GM12801 (cell line): ENCODE measurements around the gene WDR86.

Source experiments
- TF ChIP-seq, protein P1 (sequence below): IDR thresholded peaks from one replicate; pipeline ENCODE4 v1.5.1; 2011; ENCODE audit warnings: control low read depth; ENCODE audit not compliant: insufficient read length; ENCODE audit errors: extremely low read depth

Gene WDR86

DNA sequence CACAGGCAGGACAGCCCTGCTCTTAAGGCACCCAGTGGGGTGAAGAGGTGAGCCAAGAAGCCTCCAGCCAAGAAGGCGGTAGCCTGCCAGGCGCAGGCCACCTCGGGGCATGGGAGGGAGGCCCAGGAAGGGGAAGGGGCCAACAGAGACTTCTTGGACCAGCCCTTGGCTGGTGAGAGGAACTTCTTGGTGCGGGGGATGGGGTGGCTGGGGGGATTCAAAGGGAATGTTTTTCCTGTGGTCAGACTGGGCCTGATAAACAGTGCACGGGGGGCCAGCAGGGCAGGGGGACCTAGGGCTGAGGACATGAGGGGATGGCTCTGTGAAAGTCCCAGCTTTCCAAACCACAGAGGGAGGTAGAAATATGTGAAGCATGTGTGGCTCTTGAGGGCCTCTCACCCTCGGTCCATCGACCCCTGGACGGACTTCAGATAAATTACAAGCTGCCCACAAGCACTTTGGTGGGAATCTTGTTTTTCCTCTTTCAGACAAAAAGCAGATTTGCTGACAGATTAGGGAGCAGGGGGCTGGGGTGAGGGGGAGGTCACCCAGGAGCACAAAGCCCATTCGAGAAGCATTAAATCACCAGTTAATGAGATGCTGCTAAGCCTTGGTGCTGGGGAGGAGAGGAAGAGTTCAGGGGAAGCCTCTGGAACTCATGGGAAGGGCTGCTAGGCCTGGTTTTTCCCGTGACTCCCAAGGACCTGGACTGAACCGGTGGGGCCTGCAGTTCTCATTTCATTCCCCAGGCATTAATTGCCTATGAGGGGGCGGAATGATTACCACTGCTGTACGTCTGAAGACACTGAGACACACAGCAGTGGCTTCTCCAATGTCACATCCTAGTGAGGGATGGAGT is 18.8 kb upstream of the WDR86 start:
- TF ChIP-seq, protein P1, sequence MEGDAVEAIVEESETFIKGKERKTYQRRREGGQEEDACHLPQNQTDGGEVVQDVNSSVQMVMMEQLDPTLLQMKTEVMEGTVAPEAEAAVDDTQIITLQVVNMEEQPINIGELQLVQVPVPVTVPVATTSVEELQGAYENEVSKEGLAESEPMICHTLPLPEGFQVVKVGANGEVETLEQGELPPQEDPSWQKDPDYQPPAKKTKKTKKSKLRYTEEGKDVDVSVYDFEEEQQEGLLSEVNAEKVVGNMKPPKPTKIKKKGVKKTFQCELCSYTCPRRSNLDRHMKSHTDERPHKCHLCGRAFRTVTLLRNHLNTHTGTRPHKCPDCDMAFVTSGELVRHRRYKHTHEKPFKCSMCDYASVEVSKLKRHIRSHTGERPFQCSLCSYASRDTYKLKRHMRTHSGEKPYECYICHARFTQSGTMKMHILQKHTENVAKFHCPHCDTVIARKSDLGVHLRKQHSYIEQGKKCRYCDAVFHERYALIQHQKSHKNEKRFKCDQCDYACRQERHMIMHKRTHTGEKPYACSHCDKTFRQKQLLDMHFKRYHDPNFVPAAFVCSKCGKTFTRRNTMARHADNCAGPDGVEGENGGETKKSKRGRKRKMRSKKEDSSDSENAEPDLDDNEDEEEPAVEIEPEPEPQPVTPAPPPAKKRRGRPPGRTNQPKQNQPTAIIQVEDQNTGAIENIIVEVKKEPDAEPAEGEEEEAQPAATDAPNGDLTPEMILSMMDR, result no peak

DNA sequence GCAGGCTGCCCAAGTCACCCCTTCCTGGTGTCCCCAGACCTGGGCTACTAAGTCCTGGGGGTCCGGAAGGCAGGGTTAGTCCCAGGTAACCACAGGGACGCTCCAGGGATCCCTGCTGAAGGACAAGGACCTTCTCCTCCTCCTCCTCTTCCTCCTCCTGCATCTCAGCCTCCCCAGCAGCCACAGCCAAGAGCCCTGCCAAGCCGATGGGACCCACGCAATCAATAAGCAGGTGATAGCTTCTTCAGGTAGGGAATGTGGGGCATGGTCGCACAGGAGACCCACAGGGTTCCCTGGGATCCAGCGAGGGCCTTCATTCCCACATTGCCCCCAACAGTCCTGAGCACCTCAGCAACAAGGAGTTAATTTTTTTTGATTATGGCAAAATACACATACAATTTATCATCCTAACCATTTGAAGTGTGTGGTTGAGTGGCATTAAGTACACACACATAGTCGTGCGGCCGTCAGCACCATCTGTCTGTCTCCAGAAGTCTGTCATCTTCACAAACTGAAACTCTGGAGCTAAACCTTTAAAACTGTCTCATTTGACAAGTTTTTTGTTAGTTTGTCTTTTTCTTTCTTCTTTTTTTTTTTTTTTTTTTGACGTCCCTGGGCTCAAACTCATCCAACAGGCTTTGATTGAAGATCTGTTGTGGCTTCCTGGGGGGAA is 18.0 kb upstream of the WDR86 start:
- TF ChIP-seq, protein P1, result no peak

DNA sequence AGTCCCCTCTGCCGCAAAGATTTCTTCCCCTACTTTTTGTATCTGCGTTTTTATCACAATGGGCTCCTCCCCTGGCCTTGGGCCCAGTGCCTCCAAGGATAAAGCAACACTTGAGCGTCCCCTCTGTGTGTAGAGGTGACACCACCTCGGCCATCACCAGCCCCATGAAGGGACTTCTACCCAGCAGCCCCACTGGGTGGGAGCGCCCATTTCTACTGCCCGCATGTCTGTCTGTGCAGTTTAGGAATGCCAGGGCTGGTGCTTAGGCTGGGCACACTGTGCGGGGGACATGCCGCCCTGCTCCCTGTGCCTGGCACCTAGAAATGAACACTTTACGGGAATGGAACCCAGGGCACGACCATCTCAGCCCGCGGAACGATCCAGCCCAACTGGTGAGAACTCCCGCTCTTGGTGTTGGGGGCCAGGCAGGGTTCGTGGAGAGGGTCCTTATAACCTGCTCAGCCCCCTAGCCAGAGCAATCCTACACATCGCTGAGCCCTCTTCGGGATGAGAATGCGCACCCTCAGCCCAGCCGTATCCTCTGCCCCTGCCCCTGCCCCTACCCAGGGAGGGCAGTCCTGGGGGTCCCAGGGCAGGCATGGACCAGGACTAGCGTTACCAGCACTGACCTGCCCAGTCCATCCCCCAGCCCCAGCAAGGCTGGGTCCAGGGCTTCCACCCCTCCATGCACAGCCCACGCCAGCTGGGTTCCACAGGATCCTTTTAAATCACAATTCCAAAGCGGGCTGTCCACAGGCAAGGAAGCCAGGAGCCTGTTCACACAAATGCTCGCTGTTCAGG is 17.3 kb upstream of the WDR86 start:
- TF ChIP-seq, protein P1, result no peak

DNA sequence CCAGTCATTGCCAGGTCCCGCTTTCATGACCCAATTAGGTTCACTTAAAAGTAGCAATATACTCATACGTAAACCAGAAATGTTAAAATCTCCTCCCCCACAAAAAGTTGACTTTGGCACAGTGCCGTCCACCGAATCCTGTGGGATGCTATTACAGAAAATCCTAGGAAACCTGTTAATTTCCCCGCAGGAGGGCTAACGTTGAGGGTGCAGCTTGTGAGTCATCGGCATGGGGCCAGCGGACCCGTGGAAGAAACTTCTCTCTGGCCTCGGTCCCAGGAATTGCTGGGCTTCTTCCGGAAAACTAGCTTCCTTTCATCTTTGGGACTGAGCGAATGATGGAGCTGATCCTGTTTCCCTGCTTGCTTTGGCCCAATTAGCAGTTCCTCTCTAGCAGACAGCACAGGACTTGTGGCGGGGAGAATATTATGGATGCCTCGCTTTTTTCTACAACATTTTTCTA is 16.6 kb upstream of the WDR86 start:
- TF ChIP-seq, protein P1, result no peak

DNA sequence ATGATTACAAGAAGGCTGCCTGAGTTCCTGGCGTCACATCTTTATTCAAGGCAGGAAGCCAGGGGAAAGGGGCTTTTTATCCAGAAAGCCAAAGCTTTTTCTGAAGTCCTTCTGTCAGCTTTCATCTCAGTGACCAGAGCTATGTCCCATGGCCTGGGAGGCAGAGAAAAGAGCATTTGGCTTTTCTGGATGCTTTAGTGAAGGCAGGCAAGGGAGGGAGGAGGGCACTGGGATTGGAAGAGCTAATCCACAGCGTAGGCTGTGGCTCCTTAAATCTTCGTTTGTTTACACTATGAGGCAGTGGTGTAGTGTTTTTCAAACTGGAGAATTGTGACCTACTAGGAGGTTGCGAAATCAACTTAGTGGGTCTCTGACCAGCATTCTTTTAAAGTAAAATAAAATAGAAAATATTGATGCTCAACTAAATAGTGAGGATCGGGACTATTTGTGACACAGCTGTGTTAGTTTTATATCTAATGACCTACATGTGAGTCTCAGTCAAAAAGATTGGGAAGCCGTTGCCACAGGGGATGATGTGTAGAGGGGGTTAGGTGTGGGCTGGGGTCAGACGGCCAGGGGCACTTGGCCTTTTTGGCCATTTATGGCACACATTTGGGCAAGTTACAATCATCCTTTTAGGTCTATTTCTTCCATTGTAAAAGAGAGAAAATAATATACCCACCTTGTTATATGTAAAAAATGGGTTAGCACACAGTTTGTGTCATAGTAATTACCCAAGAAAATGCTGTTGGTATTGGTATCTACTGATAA is 16.0 kb upstream of the WDR86 start:
- TF ChIP-seq, protein P1, result no peak

DNA sequence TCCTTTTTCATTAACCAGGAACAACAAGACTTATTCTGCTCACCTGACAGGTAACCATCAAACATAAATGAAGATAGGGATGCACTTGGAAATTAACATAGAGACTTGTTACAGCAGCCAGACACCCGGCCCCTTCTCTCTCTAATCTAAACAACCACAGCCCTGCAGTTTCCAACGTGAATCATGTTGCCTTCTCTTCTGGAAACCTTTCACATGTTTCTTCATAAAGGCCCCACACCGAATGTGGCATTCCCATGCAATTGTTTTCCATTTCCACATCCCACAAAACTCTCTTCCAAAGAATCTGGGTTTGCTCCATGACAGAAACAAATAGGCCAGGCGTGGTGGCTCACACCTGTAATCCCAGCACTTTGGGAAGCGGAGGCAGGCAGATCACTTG is 15.0 kb upstream of the WDR86 start:
- TF ChIP-seq, protein P1, result no peak
